HCT116 (cell line): ENCODE data around the gene LAD1. TPM values are rescaled to one million over a fixed set of nuclear protein-coding genes. Genes with fewer than 3 reads are reported as not detected.

ENCODE experiments used
- ATAC-seq: fragments of 200-7000 bp; cut with Tn5 transposase; 2 replicates; pipeline ENCODE4 v1.9.1; 2020; ENCODE audit warnings: mild to moderate bottlenecking, moderate library complexity
- BruUV-seq: library from RNA; stranded (reverse); fragments of 400-500 nt; replicated peaks from 2 replicates; lab custom pipeline; 2021; lab: Mats Ljungman, UMichigan
- CTCF ChIA-PET: fragments of 300-600 bp; sonication (Branson Sonifier 250); formaldehyde crosslinking; loops from one replicate; lab custom pipeline; 2021; ENCODE audit warnings: antibody characterized with exemption; lab: Charles Lee
- POLR2A ChIA-PET: fragments of 300-600, 350-600 bp; sonication (Branson Sonifier 250); formaldehyde crosslinking; loops from one replicate; lab custom pipeline; 2021; ENCODE audit warnings: antibody characterized with exemption; lab: Charles Lee
- RAD21 ChIA-PET, 2 experiments: fragments of 300-600 bp; sonication (Branson Sonifier 250); formaldehyde crosslinking; loops; one replicate each; lab custom pipeline; 2023; ENCODE audit warnings: low total read pairs in 2 of 2; ENCODE audit not compliant: uncharacterized antibody in 2 of 2, unreplicated experiment in 2 of 2, low non-redundant PET in 1 of 2; lab: Charles Lee
- DNase-seq: peaks from one replicate; pipeline ENCODE4 v3.0.0-alpha.2; 2010; ENCODE audit warnings: low read depth, low spot score
- H2AFZ ChIP-seq: fragments of 200-600 bp; shearing (Covaris generic), sonication (generic); 2 replicates; pipeline ENCODE4 v1.6.1; 2017; ENCODE audit warnings: low read depth, mixed run types, mixed read lengths, antibody characterized with exemption, low read length; ENCODE audit not compliant: poor library complexity, severe bottlenecking
- H3K27ac ChIP-seq: 2 replicates; pipeline ENCODE4 v1.5.1; 2012; ENCODE audit warnings: low read depth, low read length
- H3K27me3 ChIP-seq: fragments of 200-600 bp; sonication (generic); 2 replicates; pipeline ENCODE4 v1.6.1; 2016; ENCODE audit warnings: mixed run types, low read length, mixed read lengths; ENCODE audit not compliant: insufficient read depth
- H3K36me3 ChIP-seq, 2 experiments: fragments of 200-500 bp in 1 of 2; fragments of 200-600 bp in 1 of 2; sonication (Bioruptor generic) in 1 of 2; sonication (generic) in 1 of 2; 2 replicates each; pipeline versions ENCODE4 v1.5.1 to v1.6.1; 2014 to 2016; ENCODE audit warnings: low read length in 2 of 2, inconsistent platforms in 1 of 2, mixed read lengths in 1 of 2, mixed run types in 1 of 2; ENCODE audit not compliant: insufficient read depth in 2 of 2, control insufficient read depth in 1 of 2
- H3K4me1 ChIP-seq, 2 experiments: fragments of 200-600 bp in 1 of 2; sonication (generic) in 1 of 2; 2 replicates each; pipeline versions ENCODE4 v1.5.1 to v1.6.1; 2012 to 2017; ENCODE audit warnings: low read length in 2 of 2, inconsistent platforms in 1 of 2, mild to moderate bottlenecking in 1 of 2, mixed read lengths in 1 of 2, mixed run types in 1 of 2, moderate library complexity in 1 of 2; ENCODE audit not compliant: insufficient read depth in 2 of 2, control insufficient read depth in 1 of 2
- H3K4me2 ChIP-seq: fragments of 200-600 bp; sonication (generic); 2 replicates; pipeline ENCODE4 v1.6.1; 2017; ENCODE audit warnings: mixed run types, low read length, mixed read lengths
- H3K4me3 ChIP-seq, 2 experiments: fragments of 200-600 bp in 1 of 2; sonication (generic) in 1 of 2; replicated peaks in 1 of 2; 2 replicates each; pipeline ENCODE4 v1.5.1; 2011 to 2016; ENCODE audit warnings: low read length in 2 of 2, control low read depth in 1 of 2, low read depth in 1 of 2, mild to moderate bottlenecking in 1 of 2, mixed read lengths in 1 of 2, mixed run types in 1 of 2
- H3K79me2 ChIP-seq: fragments of 200-600 bp; sonication (generic); 2 replicates; pipeline ENCODE4 v1.6.1; 2017; ENCODE audit warnings: mild to moderate bottlenecking, mixed run types, low read length, moderate library complexity, mixed read lengths; ENCODE audit not compliant: insufficient read depth
- H3K9ac ChIP-seq: fragments of 200-600 bp; sonication (generic); 2 replicates; pipeline ENCODE4 v1.6.1; 2016; ENCODE audit warnings: low read length, mixed read lengths
- H3K9me2 ChIP-seq: fragments of 200-600 bp; sonication (generic), shearing (Covaris generic); 2 replicates; pipeline ENCODE4 v1.6.1; 2017; ENCODE audit warnings: mixed run types, mild to moderate bottlenecking, moderate library complexity; ENCODE audit not compliant: insufficient read depth
- H3K9me3 ChIP-seq, 2 experiments: fragments of 200-500 bp in 1 of 2; fragments of 200-600 bp in 1 of 2; sonication (Bioruptor generic) in 1 of 2; sonication (generic) in 1 of 2; 2 replicates each; pipeline ENCODE4 v1.6.1; 2014 to 2017; ENCODE audit warnings: low read length in 2 of 2, mixed read lengths in 2 of 2, inconsistent platforms in 1 of 2, low read depth in 1 of 2, mild to moderate bottlenecking in 1 of 2, mixed run types in 1 of 2, moderate library complexity in 1 of 2; ENCODE audit not compliant: control insufficient read depth in 1 of 2, insufficient read depth in 1 of 2
- H4K20me1 ChIP-seq: fragments of 200-600 bp; sonication (generic), shearing (Covaris generic); 2 replicates; pipeline ENCODE4 v1.6.1; 2017; ENCODE audit warnings: mixed run types, mild to moderate bottlenecking, moderate library complexity; ENCODE audit not compliant: insufficient read depth
- CEBPB ChIP-seq: IDR thresholded peaks from 2 replicates; pipeline ENCODE4 v1.6.1; 2012; ENCODE audit warnings: low read depth
- POLR2A ChIP-seq: IDR thresholded peaks from 2 replicates; pipeline ENCODE4 v1.7.0; 2011; ENCODE audit warnings: borderline replicate concordance; ENCODE audit not compliant: insufficient read depth, insufficient read length; ENCODE audit errors: extremely low read depth
- REST ChIP-seq: IDR thresholded peaks from 2 replicates; pipeline ENCODE4 v1.6.1; 2012; ENCODE audit warnings: low read depth
- SRF ChIP-seq: IDR thresholded peaks from 2 replicates; pipeline ENCODE4 v1.6.1; 2012; ENCODE audit warnings: low read depth
- intact Hi-C: fragments of 100-400 bp; cut with micrococcal nuclease; formaldehyde crosslinking; loops from 2 replicates; pipeline ENCODE4 v1.10.0; 2022
- total RNA-seq: library from RNA; stranded (reverse); gene quantifications from one replicate; pipeline ENCODE4 v1.2.1, GENCODE V29; 2021; ENCODE audit not compliant: unreplicated experiment
- TF ChIP-seq, protein P1 (sequence below), 3 experiments: fragments of 200-600 bp in 1 of 3; sonication (generic) in 1 of 3; IDR thresholded peaks in 2 of 3; conservative IDR thresholded peaks in 1 of 3; 2 replicates each; pipeline ENCODE4 v1.5.1; 2012 to 2017; ENCODE audit warnings: low read depth in 2 of 3, low read length in 2 of 3, antibody characterized with exemption in 1 of 3, borderline replicate concordance in 1 of 3, control low read depth in 1 of 3, mild to moderate bottlenecking in 1 of 3, mixed read lengths in 1 of 3, mixed run types in 1 of 3, moderate library complexity in 1 of 3; ENCODE audit not compliant: insufficient read depth in 1 of 3
- TF ChIP-seq, protein P2 (sequence below): IDR thresholded peaks from 2 replicates; pipeline ENCODE4 v1.6.1; 2012

The LAD1 gene
- total RNA-seq, 1 experiment from 2014 or later: 56.1 TPM

- 0 out of 2 replicates have a peak, but pooled peaks have one; percentile 28 for ATAC-seq
These were observed 38.0 kb downstream of the LAD1 start for GRCh38 chr1:201360901-201361651.

More at GRCh38 chr1:201360901-201361651, 38.0 kb downstream of the LAD1 start:
- no peak overlapping the region for H3K27ac ChIP-seq
- DNase-seq: no peak
- no peak overlapping the region for H2AFZ ChIP-seq
- RAD21 ChIA-PET: interaction anchor here (0.6 to 1.9 kb wide), 6 partner anchors 52 to 489 kb away, joined by 3 to 10 read pairs (median 3); no protein-coding TSS in a partner anchor
- H3K4me1 ChIP-seq: no peaks in the 10 kb centered on the region
- no peaks in the 10 kb centered on the region for H3K9me2 ChIP-seq
- peaks cover 8% of the 10 kb centered on the region; the same call in 1 of the 2 replicates for H3K27me3 ChIP-seq
- no peaks in the 10 kb centered on the region for H3K9me3 ChIP-seq
- no peak overlapping the region for H3K4me3 ChIP-seq
- no TSS peak for BruUV-seq
- H3K79me2 ChIP-seq: no peaks in the 10 kb centered on the region
- H3K4me2 ChIP-seq: no peak overlapping the region
- H4K20me1 ChIP-seq: no peaks in the 10 kb centered on the region
- CTCF ChIA-PET: interaction anchor here (0.7 to 3.5 kb wide), 11 partner anchors 12 to 275 kb away, joined by 3 to 31 read pairs (median 5); no protein-coding TSS in a partner anchor
- no peaks in the 10 kb centered on the region for H3K36me3 ChIP-seq
- intact Hi-C loops: loop anchor here (1.0 kb wide), 2 partner anchors 107 to 212 kb away; no protein-coding TSS in a partner anchor
- TF ChIP-seq POLR2A (no peak), CEBPB (no peak), SRF (no peak), REST (no peak)
- TF ChIP-seq, protein P1, sequence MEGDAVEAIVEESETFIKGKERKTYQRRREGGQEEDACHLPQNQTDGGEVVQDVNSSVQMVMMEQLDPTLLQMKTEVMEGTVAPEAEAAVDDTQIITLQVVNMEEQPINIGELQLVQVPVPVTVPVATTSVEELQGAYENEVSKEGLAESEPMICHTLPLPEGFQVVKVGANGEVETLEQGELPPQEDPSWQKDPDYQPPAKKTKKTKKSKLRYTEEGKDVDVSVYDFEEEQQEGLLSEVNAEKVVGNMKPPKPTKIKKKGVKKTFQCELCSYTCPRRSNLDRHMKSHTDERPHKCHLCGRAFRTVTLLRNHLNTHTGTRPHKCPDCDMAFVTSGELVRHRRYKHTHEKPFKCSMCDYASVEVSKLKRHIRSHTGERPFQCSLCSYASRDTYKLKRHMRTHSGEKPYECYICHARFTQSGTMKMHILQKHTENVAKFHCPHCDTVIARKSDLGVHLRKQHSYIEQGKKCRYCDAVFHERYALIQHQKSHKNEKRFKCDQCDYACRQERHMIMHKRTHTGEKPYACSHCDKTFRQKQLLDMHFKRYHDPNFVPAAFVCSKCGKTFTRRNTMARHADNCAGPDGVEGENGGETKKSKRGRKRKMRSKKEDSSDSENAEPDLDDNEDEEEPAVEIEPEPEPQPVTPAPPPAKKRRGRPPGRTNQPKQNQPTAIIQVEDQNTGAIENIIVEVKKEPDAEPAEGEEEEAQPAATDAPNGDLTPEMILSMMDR (IDR thresholded peaks at IDR 0.05 in 2 of 3, conservative IDR thresholded peaks at IDR 0.05 in 1 of 3; ENCODE audit: borderline replicate concordance in 1 of 3, insufficient read depth in 1 of 3, low read depth in 2 of 3, low read length in 2 of 3): no peak
- TF ChIP-seq, protein P2, sequence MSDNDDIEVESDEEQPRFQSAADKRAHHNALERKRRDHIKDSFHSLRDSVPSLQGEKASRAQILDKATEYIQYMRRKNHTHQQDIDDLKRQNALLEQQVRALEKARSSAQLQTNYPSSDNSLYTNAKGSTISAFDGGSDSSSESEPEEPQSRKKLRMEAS: no peak
- POLR2A ChIA-PET: no interaction called here
- no peak overlapping the region for H3K9ac ChIP-seq
